RPMI8226 (cell line): ENCODE results near the gene ETV2.
"Not testable (repeated sequence)": the region's sequence is repeated elsewhere in the genome, so short reads cannot be mapped to it uniquely, and the experiment has no call there.

Experiments used
- DNase-seq: peaks from one replicate; pipeline ENCODE4 v3.0.0-alpha.2; 2015

Gene ETV2

DNA sequence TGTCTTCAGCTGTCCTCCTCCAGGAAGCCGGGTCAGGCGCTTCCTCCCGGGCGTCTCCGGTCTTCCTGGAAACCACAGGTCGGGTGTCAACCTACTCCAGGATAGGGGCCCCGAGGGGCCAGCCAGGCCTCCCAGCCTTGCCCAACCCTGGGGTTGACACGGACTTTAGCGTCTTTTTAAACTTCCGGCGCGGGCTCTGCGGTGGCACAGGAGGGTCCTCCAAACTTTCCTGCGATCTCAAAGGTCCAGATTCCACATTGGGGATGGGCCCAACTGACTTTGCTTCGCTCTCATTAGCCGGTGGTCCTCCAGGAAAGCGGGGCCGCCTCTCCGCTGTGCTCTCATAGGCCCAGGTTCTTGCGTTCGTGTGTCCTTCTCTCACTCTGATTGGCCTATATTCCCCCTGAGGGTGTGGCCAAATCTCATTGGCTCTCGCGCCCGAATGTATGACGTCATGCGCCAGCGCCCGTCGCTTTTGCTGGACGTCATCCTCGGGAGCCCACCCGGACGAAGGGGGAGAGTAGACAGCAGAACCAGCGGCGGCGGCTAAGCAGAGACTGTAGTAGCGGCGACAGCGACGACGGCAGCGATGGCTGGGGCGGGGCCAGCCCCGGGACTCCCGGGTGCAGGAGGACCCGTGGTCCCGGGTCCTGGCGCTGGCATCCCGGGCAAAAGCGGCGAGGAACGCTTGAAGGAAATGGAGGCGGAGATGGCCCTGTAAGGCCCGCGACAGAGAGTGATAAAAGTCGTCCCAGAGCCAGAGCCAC is 12.8 kb upstream of the ETV2 start, which contains the start of gene RBM42:
TSS of gene RBM42 (plus strand) at position 472 of the 767 bp plus-strand sequence. CDS start at position 590, 118 bp downstream.
- peak; percentile 94 for DNase-seq

DNA sequence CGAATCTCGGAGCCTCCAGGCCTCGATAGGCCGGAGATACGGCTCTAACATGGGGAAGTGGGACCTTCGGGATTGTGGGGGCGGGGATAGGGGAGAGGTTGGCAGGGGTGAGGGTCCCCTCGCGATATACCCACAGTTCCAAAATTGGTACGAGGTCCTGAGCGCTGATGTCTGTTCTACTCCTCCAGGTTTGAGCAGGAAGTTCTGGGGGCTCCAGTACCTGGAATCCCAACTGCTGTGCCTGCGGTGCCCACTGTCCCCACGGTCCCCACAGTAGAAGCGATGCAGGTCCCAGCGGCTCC is 12.3 kb upstream of the ETV2 start:
- DNase-seq = no peak

DNA sequence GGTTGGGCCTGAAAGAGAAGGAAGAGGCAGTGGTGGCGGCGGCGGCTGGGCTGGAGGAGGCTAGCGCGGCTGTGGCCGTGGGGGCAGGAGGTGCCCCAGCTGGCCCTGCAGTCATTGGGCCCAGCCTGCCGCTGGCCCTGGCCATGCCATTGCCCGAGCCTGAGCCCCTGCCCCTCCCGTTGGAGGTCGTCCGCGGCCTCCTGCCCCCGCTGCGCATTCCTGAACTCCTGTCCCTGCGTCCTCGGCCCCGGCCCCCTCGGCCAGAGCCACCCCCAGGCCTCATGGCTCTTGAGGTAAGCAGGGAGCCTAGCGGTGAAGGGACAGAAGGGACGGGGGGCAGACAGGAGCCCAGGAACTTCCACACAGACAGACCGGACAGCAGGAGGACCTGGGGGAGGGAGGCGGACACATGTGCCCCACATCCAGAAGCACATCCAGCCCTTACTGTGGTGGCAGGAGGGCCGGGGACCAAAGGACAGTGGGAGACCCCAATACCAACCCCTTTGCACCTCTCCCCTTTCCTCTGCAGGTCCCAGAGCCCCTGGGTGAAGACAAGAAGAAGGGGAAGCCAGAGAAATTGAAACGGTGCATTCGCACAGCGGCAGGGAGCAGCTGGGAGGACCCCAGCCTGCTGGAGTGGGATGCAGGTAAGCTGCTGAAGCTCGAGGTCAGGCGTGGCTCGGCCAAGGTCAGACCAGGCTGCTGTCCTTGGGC is 7.7 kb upstream of the ETV2 start:
- DNase-seq = no peak

DNA sequence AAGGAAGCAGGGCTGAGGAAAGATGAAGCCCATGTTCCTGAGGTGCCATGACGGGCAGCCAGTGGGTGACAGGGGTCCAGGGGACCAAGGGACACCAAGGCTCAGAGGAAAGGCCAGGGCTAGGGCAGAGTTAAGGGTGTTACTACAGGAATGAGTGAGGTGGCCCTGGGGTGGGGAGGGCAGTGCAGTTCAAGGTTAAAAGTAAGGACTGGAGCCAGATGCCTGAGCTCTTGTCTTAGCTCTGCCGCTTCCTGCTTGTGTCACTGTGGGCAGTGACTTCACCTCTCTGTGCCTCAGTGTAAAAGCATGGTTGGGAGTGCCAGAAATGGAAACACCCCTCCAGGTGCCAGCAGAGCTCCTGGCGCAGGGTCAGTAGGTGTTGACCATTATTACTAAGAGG is 4.9 kb upstream of the ETV2 start:
- DNase-seq = no peak

DNA sequence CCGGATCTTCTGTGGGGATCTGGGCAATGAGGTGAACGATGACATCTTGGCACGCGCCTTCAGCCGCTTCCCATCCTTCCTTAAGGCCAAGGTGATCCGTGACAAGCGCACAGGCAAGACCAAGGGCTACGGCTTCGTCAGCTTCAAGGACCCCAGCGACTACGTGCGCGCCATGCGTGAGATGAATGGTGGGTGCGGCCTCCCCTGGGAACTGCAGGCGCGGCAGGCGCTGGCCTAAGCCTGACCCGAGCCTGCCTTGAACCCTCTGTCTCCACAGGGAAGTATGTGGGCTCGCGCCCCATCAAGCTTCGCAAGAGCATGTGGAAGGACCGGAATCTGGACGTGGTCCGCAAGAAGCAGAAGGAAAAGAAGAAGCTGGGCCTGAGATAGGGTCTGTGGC is 4.4 kb upstream of the ETV2 start:
- DNase-seq = no peak

DNA sequence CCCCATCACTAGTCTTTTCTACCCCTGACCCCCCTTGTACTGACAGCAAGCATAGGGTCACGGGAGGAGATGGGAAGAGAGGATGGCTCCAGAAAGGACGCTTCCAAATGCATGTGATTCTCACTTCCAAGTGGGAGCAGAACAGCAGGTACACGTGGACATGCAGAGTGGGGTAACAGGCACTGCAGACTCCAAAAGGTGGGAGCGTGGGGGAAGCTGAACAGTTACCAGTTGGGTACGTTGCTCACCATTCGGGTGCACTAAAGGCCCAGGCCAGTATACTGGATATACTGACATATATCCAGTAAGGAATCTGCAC is 2.3 kb upstream of the ETV2 start:
- no peak for DNase-seq

DNA sequence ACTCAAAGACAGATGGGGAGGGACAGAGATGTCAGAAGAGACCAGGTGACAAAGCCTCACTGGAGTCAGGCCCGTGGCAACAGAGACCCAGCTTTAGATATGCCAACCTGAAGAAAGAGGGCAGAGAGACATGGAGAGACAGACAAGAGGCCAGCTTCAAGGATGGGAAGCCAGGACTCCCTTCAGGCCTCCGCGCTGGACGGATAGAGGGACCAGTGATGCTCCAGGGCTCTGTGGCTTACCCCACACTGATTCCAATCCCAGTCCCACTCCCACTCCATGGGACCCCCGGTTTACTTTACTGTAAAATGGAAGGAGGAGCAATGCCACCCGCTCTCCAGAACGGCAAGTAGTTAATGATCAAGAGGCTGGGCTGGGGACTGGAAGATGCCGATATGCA is 1.7 kb upstream of the ETV2 start:
- no peak for DNase-seq

DNA sequence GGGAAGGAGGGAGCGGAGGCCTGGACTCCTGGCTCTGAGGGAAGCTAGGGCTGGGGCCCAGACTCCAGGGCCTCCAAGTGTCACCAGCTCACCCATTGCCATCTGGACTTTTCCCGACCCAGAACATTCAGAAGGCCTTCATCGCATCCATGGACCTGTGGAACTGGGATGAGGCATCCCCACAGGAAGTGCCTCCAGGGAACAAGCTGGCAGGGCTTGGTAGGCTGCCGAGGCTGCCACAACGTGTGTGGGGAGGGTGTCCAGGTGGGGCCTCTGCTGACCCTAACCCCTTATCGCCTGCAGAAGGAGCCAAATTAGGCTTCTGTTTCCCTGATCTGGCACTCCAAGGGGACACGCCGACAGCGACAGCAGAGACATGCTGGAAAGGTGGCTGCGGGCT is 767 bp downstream of the ETV2 start:
- no peak for DNase-seq

DNA sequence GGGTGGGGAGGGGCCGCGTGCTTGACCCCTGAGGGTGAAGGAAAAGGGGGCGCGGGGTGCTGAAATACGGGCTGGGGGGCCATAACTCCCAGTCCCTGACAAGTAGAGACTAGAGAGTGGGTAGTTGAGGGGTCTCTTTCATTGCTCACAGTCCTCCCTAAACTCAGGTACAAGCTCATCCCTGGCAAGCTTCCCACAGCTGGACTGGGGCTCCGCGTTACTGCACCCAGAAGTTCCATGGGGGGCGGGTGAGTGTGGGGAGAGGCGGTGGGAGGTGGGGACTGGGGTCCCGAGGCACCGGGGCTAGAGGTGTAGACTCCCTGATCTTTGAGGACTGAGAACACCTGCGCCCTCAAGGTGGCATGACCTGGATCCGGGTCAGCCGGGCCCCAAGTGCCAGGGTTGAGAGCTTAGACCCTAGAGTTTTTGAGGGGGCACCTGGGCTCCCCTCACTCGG is 1.3 kb downstream of the ETV2 start:
- no peak for DNase-seq

DNA sequence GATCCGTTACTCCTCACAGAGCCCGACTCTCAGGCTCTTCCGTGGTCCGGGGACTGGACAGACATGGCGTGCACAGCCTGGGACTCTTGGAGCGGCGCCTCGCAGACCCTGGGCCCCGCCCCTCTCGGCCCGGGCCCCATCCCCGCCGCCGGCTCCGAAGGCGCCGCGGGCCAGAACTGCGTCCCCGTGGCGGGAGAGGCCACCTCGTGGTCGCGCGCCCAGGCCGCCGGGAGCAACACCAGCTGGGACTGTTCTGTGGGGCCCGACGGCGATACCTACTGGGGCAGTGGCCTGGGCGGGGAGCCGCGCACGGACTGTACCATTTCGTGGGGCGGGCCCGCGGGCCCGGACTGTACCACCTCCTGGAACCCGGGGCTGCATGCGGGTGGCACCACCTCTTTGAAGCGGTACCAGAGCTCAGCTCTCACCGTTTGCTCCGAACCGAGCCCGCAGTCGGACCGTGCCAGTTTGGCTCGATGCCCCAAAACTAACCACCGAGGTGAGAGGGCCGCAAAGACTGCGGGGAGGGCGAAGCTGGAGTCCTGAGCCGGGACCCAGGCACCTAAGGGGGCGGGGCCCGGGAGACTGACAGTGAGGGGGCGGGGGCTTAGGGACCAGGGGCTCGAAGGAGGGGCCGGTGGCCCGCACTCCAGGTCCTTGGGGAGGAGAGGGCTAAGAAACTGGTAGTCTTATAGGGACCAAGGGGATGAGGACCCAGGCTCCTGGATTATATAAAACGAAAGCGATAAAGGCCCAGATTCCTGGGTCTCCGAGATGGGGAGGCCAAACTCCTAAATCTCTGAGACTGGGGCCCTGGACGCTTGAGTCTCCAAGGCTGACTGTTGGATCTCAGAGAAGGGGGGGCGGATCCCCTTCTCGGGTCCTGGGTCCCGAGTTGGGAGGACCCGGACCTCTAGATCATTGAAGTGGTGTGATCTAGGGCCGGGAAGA is 2.0 kb downstream of the ETV2 start:
- peak; percentile 87 for DNase-seq

DNA sequence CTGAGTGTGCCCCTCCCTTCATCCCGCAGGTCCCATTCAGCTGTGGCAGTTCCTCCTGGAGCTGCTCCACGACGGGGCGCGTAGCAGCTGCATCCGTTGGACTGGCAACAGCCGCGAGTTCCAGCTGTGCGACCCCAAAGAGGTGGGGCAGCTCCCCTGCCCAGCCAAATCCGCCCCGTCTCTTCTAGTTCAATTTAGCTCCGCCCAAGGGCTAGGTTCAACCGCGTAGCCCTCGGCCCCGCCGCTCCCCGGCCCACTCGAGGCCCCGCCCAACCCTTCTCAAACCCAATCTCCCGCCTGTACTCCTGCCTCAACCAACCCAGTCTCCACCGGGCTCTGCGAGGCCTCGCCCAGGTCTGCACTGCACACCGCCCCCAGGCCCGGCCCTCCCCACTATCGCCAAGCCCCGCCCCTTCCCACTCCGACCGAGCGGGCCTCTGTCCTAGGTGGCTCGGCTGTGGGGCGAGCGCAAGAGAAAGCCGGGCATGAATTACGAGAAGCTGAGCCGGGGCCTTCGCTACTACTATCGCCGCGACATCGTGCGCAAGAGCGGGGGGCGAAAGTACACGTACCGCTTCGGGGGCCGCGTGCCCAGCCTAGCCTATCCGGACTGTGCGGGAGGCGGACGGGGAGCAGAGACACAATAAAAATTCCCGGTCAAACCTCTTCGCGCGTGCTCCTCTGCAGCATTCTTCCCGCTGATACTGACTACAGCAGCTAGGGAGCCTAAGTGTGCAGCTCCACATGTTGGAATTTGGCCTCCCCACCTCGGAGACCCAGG is 2.9 kb downstream of the ETV2 start:
- DNase-seq = peak; percentile 95

DNA sequence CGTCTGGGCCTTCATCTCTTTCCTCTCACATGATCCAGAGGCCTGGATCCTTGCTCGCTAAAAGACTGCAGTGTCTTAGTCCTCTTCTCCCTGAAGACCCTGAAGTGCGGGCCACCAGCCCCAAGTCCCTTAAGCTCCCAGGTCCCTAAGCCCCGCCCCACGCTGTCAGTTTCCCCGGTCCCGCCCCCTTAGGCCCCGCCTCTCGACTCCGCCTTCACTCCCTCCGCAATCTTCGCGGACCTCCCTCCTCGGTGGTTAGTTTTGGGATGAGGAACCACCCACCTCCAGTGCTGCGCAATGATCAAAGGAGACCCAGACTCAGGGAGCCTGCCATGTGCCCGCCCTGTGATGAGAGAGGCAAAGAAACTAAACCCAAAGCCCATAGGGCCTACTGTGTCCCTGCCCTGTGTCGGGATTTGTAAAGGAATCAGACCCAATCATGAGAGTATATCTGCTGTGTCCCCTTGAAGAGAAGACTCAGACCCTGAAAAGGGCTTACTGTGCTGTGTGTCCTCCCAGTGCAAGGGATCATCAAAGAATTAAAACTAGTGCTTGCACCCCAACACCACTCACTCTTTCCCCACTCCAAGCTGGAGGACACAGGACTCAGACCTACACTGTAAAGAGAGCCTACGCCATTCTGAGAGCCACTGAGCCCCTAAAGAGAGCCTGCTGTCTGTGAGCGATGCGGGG is 3.6 kb downstream of the ETV2 start:
- DNase-seq = peak; percentile 55

DNA sequence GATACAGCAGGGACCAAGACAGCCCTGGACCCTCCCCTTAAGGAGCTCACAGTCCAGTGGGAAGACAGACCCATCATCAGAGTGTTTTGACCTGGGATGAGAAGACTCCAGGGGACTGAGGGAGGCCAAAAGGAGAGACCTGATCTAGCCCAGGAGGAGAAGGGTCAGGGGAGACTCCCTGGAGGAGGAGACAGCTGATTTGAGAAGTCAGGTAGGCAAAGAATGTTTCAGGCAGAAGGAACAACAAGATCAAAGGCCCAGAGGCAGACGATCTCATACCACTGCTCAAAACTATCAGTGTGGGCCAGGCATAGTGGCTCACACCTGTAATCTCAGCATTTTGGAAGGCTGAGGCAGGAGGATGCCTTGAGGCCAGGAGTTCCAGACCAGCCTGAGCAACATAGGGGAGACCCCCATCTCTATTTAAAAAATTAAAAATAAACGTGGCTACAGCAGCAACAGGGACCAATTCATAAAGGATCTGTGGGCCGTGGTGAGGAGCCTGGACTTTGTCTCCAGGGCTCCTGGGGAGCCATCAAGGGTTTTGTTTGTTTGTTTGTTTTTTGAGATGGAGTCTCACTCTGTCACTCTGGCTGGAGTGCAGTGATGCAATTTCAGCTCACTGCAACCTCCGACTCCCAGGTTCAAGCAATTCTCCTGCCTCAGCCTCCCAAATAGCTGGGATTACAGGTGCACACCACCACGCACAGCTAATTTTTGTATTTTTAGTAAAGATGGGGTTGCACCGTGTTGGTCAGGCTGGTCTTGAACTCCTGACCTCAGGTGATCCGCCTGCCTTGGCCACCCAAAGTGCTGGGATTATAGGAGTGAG is 4.4 kb downstream of the ETV2 start:
- DNase-seq = no peak

DNA sequence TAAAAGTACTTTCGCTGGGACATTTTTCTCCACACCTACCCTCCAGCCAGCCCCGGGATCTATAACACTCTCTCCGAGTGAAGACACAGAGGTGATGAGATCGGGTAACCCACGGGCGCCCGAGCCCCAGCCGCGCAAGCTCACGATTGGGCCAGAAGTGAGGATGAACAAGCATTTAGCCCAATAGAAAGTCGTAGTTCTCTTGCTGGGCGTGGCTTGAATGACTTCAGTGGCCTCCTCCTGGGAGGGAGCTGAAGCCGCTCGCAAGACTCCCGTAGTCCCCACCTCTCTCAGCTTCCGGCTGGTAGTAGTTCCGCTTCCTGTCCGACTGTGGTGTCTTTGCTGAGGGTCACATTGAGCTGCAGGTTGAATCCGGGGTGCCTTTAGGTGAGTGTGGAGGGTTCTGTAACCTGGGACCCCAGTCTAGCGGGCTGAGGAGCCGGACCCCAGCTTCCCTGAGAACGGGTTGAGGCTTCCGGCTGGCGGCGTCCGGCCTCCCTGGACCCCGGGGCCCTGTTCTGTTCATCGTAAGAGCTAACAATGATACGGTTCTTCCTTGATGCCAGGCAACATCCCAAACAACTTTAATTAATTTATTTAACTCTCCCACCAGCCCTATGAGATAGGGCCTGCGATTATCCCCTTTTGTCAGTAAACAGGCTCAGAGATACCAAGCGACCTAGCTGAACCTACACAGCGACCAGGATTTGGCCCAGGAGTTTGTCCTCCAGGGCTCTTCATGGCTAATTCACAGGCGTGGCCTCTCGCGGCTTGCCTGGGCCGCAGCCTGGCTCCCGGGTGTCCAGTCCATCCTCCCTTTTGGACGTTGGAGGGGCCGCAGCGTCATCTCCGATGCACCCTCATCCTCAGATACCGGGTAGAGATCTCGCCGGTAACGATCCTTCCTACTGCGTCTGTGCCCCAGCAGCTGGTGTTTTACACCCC is 6.7 kb downstream of the ETV2 start, which contains the start of gene COX6B1:
TSS of gene COX6B1 (plus strand) at position 307 of the 945 bp plus-strand sequence. CDS start 2,921 bp downstream, outside the sequence.
- peak; percentile 97 for DNase-seq

DNA sequence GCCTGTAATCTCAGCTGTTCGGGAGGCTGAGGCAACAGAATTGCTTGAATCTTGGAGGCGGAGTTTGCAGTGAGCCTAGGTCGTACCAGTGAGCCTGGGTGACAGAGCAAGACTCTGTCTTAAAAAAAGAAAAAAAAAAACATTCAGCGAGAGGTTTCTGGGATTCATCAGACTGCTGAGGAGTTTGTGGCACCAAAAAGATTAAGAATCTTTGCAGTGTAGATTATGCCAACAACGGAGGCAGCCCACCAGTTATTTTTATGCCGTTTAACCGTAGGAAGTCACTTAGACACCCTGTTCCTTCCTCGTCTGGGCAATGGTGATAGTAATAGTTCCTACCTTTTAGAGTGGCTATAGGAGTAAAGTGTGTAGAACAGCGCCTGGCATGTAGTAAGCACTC is 9.0 kb downstream of the ETV2 start:
- no peak for DNase-seq

DNA sequence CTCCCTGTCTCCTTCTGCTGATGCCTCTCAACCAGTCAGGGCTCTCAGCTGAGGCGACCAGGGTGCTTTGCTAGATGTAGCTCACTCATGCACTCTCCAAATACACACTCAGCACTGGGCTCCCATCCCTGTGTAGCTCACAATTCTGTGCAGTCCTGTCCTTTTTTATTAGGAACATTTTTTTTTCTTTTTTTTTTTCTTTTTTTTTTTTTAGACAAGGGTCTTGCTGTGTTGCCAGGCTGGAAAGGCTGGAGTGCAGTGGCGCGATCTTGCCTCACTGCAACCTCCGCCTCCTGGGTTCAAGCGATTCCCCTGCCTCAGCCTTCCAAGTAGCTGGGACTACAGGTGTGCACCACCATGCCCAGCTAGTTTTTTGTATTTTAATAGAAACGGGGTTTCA is 13.3 kb downstream of the ETV2 start:
- DNase-seq = not testable (repeated sequence)

DNA sequence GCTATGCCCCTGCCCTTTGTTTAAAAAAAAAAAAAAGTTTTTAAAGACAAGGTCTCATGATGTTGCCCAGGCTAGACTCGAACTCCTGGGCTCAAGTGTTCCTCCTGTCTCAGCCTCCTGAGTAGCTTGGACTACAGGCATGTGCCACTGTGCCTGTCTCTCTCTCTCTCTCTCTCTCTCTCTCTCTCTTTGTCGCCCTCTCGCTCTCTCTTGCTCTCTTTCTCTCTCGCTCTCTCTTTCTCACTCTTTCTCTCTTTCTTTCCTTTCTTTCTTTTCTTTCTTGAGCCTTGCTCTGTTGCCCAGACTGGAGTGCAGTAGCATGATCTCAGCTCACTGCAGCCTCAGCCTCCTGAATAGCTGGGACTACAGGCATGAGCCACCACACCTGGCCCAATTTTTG is 14.1 kb downstream of the ETV2 start:
- no peak for DNase-seq

DNA sequence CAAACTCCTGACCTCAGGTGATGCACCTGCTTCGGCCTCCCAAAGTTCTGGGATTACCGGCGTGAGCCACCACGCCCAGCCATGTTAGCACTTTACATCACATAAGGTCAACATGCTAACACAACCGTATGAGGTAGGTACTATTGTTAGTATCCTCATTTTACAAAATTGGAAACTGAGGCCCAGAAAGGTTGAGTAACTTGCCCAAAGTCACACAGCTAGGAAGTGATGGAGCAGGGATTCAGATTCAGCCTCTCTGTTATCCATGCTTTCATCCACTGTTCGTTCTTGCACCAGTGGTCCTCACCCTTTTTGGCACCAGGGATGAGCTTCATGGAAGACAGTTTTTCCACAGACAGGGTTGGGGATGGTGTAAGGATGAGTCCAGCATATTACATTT is 15.2 kb downstream of the ETV2 start:
- no peak for DNase-seq

DNA sequence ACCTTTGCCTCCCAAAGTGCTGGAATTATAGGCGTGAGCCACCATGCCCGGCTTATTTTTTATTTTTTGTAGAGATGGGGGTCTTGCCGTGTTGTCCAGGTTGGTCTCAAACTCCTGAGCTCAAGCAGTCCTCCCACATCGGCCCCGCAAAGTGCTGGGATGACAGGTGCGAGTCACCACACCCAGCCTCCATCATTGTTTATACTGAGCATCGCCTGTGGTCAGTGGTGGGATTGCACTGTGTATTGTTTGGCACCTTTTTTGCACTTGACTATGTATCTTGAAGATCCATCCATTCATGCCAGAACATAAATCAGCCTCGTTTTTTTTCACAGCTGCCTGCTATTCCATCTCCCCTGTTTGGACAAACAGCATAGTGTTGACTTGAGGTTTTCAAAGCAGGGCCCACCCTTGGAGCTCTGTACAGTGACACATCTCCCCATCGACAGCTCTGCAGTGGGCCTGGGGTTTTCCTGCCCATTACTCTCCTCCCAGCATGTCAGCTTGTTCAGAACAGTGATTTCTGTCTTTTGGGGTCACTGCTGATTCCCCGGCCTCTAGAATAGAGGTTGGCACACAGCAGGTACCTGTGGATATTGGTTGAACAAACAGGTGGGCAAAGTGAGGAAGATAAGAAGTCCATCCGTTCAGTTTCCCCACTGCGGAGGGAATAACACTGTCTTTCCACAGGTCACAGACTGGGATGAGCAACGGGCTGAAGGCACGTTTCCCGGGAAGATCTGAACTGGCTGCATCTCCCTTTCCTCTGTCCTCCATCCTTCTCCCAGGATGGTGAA is 16.6 kb downstream of the ETV2 start:
- no peak for DNase-seq
